H1 (cell line): ENCODE data around the gene HMGN3.

Experiments used
- CBX5 ChIP-seq: fragments of 300-800, 300-1000 bp; sonication (generic); IDR thresholded peaks from 2 replicates; pipeline ENCODE4 v1.7.1; 2016; ENCODE audit warnings: antibody characterized with exemption, low read length, low read depth
- CEBPB ChIP-seq: IDR thresholded peaks from 2 replicates; pipeline ENCODE4 v1.6.1; 2012; ENCODE audit warnings: low read depth, low read length
- CREB1 ChIP-seq: IDR thresholded peaks from 2 replicates; pipeline ENCODE4 v1.6.1; 2012; ENCODE audit warnings: inconsistent platforms
- CTCF ChIP-seq, 3 experiments: IDR thresholded peaks; 1 replicate in 2 of 3; 2 replicates in 1 of 3; pipeline versions ENCODE4 v1.5.1 to v1.6.1; 2011; ENCODE audit warnings: low read length in 3 of 3, mild to moderate bottlenecking in 3 of 3, inconsistent platforms in 2 of 3, low read depth in 1 of 3, moderate library complexity in 1 of 3; ENCODE audit not compliant: insufficient read depth in 1 of 3; ENCODE audit errors: control extremely low read depth in 1 of 3
- EP300 ChIP-seq, 2 experiments: IDR thresholded peaks; 1 replicate in 1 of 2; 2 replicates in 1 of 2; pipeline ENCODE4 v1.6.1; 2011 to 2012; ENCODE audit warnings: low read depth in 2 of 2, low read length in 2 of 2, mild to moderate bottlenecking in 2 of 2, borderline replicate concordance in 1 of 2, inconsistent platforms in 1 of 2, moderate library complexity in 1 of 2
- EZH2 ChIP-seq: fragments of 200-600 bp; sonication (generic); IDR thresholded peaks from 2 replicates; pipeline ENCODE4 v1.7.1; 2012; ENCODE audit warnings: low read depth, mild to moderate bottlenecking, moderate library complexity, low read length, inconsistent platforms; ENCODE audit not compliant: severe bottlenecking
- GABPA ChIP-seq: IDR thresholded peaks from 2 replicates; pipeline ENCODE4 v1.6.1; 2011; ENCODE audit warnings: mild to moderate bottlenecking, low read length, moderate library complexity, borderline replicate concordance; ENCODE audit not compliant: insufficient read depth
- MAX ChIP-seq: IDR thresholded peaks from 2 replicates; pipeline ENCODE4 v1.6.1; 2012; ENCODE audit warnings: inconsistent platforms
- POLR2A ChIP-seq, 2 experiments: IDR thresholded peaks; 1 replicate in 1 of 2; 2 replicates in 1 of 2; pipeline ENCODE4 v1.6.1; 2011; ENCODE audit warnings: low read depth in 2 of 2, low read length in 2 of 2, mild to moderate bottlenecking in 2 of 2; ENCODE audit errors: control extremely low read depth in 1 of 2
- POLR2AphosphoS5 ChIP-seq: IDR thresholded peaks from 2 replicates; pipeline ENCODE4 v1.6.1; 2011; ENCODE audit warnings: low read depth, low read length
- RFX5 ChIP-seq: IDR thresholded peaks from 2 replicates; pipeline ENCODE4 v1.6.1; 2011; ENCODE audit warnings: low read depth, low read length, improper control_type of control experiment, borderline replicate concordance
- SIX5 ChIP-seq: IDR thresholded peaks from 2 replicates; pipeline ENCODE4 v1.6.1; 2011; ENCODE audit warnings: mild to moderate bottlenecking, low read depth, low read length
- TAF1 ChIP-seq: IDR thresholded peaks from 2 replicates; pipeline ENCODE4 v1.6.1; 2011; ENCODE audit warnings: mild to moderate bottlenecking, low read depth, low read length
- USF2 ChIP-seq: IDR thresholded peaks from 2 replicates; pipeline ENCODE4 v1.6.1; 2011; ENCODE audit warnings: low read length, improper control_type of control experiment

GRCh38 chr6:79232696-79233462, 1.6 kb downstream of the HMGN3 start:
- TF ChIP-seq CREB1 (no peak), GABPA (no peak), CBX5 (no peak), USF2 (no peak), EZH2 (no peak), CTCF (IDR thresholded peaks at IDR 0.05; ENCODE audit: control extremely low read depth in 1 of 3, insufficient read depth in 1 of 3, low read depth in 1 of 3, low read length in 3 of 3) (no peak), POLR2A (IDR thresholded peaks at IDR 0.05; ENCODE audit: control extremely low read depth in 1 of 2, low read depth in 2 of 2, low read length in 2 of 2) (no peak), TAF1 (no peak), MAX (no peak), SIX5 (no peak), POLR2AphosphoS5 (no peak), RFX5 (no peak), EP300 (IDR thresholded peaks at IDR 0.05; ENCODE audit: borderline replicate concordance in 1 of 2, low read depth in 2 of 2, low read length in 2 of 2) (no peak), CEBPB (no peak)
